Upper lobe of right lung (tissue), 1 donor: ENCODE measurements around the gene RAB3D. TPM values are rescaled to one million over a fixed set of nuclear protein-coding genes. Genes with fewer than 3 reads are reported as not detected.
A peak's percentile ranks its signal among the peaks of the same experiment; 100 is the strongest.
"Not testable (repeated sequence)": the region's sequence is repeated elsewhere in the genome, so short reads cannot be mapped to it uniquely, and the experiment has no call there.

ENCODE experiments used
- ATAC-seq: fragments of 200-7000 bp; cut with Tn5 transposase; one replicate; pipeline ENCODE4 v1.9.1; 2020; ENCODE audit warnings: mild to moderate bottlenecking, moderate library complexity
- DNase-seq: peaks from one replicate; pipeline ENCODE4 v3.0.0-alpha.2; 2020
- H3K27ac ChIP-seq: fragments of 200-600 bp; one replicate; pipeline ENCODE4 v1.8.0; 2022
- H3K27me3 ChIP-seq: fragments of 200-600 bp; one replicate; pipeline ENCODE4 v1.8.0; 2022; ENCODE audit warnings: mild to moderate bottlenecking
- H3K36me3 ChIP-seq: fragments of 200-600 bp; one replicate; pipeline ENCODE4 v1.8.0; 2022
- H3K4me1 ChIP-seq: fragments of 200-600 bp; one replicate; pipeline ENCODE4 v1.8.0; 2022
- H3K4me3 ChIP-seq: fragments of 200-600 bp; one replicate; pipeline ENCODE4 v1.8.0; 2022; ENCODE audit warnings: mild to moderate bottlenecking
- H3K9me3 ChIP-seq: fragments of 200-600 bp; one replicate; pipeline ENCODE4 v1.8.0; 2022
- intact Hi-C: fragments of 100-400 bp; cut with DNase I; formaldehyde crosslinking; loops from one replicate; pipeline ENCODE4 v1.11.0; 2022
- total RNA-seq: library from RNA; stranded (reverse); fragmentation: NEBNext Ultra II Directional; extraction: Animal tissue kit (Norgen Biotek cat#: 25700); gene quantifications from one replicate; pipeline ENCODE4 v1.2.1, GENCODE V29; 2021
- TF ChIP-seq, protein P1 (sequence below): fragments of 200-600 bp; IDR thresholded peaks from one replicate; pipeline ENCODE4 v1.8.0; 2022; ENCODE audit warnings: antibody characterized with exemption
- donor health status: DM: no; HTN: yes; CAD: no; lungs with severe emphysema.

The RAB3D gene
- total RNA-seq, 1 donor from 2014 or later = 52.7 TPM

DNA sequence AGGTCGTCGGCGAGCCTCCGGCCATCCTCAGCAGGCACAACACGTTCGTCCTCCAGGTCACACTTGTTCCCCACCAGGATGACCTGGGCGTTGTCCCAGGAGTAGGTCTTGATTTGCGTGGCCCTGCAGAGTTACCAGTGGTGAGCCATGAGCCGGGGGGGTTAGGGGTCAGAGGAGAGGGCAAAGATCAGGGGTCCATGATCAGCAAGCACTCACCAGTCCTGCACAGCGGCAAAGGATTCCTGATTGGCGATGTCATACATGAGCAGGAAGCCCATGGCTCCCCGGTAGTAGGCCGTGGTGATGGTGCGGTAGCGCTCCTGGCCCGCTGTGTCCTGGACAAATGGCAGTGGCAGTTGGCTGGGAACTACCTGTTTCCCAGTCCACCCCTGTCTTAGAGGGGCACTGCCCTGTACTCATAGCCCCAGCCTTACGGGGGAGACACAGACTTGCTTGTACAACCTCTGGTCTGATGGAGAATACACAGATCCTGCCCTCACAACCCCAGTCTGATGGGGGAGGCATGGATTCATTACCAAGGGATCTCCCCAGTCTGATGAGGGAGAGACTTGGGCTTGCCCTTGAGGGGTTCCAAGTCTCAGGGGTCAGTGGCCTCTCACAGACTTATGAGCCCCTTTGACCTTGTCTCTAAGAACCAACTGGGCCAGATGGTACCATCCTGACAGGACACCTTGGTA is 3.9 kb downstream of the RAB3D start:
- Histone ChIP-seq H3K27me3 (no peaks in the 10 kb centered on the region), H3K27ac (no peak overlapping the region), H3K4me1 (peaks cover 21% of the 10 kb centered on the region), H3K9me3 (no peaks in the 10 kb centered on the region), H3K36me3 (peaks cover 58% of the 10 kb centered on the region), H3K4me3 (no peak overlapping the region)
- TF ChIP-seq, protein P1, sequence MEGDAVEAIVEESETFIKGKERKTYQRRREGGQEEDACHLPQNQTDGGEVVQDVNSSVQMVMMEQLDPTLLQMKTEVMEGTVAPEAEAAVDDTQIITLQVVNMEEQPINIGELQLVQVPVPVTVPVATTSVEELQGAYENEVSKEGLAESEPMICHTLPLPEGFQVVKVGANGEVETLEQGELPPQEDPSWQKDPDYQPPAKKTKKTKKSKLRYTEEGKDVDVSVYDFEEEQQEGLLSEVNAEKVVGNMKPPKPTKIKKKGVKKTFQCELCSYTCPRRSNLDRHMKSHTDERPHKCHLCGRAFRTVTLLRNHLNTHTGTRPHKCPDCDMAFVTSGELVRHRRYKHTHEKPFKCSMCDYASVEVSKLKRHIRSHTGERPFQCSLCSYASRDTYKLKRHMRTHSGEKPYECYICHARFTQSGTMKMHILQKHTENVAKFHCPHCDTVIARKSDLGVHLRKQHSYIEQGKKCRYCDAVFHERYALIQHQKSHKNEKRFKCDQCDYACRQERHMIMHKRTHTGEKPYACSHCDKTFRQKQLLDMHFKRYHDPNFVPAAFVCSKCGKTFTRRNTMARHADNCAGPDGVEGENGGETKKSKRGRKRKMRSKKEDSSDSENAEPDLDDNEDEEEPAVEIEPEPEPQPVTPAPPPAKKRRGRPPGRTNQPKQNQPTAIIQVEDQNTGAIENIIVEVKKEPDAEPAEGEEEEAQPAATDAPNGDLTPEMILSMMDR = no peak
- ATAC-seq = no peak
- intact Hi-C loops = no loop called here
- DNase-seq = no peak

DNA sequence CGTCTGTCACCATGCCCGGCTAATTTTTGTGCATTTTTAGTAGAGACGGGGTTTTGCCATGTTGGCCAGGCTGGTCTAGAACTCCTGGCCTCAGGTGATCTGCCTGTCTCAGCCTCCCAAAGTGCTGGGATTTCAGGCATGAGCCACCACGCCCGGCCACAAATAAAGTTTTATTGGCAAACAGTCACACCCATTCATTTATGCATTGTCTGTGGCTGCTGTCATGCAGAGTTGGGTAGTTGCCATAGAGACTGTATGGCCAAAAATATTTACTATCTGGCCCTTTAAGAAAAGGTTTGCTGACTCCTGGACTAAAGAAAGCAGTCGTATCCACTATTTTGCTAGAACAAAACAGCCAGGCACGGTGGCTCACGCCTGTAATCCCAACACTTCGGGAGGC is 5.6 kb downstream of the RAB3D start:
- intact Hi-C loops, ATAC-seq: not testable (repeated sequence)
- H3K36me3 ChIP-seq = peaks cover 65% of the 10 kb centered on the region

DNA sequence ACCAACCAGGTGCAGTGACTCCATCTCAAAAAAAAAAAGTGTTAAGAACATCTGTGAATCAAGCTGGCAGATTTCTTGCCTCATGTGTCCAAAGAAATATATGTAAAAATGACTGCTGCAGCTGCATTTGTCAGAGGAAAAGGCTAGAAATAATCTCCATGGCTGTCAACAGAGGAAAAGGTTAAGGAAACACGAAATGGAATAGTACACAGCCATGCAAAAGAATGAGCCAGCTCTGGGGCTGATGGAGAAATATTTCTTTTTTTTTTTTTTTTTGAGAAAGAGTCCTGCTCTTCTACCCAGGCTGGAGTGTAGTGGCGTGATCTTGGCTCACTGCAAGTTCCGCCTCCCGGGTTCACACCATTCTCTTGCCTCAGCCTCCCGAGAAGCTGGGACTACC is 6.6 kb downstream of the RAB3D start:
- TF ChIP-seq, protein P1 = no peak
- Histone ChIP-seq H3K27me3 (no peaks in the 10 kb centered on the region), H3K9me3 (no peaks in the 10 kb centered on the region), H3K4me3 (no peak overlapping the region), H3K4me1 (peaks cover 5% of the 10 kb centered on the region), H3K27ac (no peak overlapping the region), H3K36me3 (peaks cover 71% of the 10 kb centered on the region)
- intact Hi-C loops = no loop called here
- DNase-seq (no peak), ATAC-seq (no peak)

More for the DNA sequence above, 5.6 kb downstream of the RAB3D start:
- not testable (repeated sequence) for H3K27me3 ChIP-seq, H3K9me3 ChIP-seq, DNase-seq, H3K4me3 ChIP-seq, H3K27ac ChIP-seq
- peaks cover 15% of the 10 kb centered on the region for H3K4me1 ChIP-seq

DNA sequence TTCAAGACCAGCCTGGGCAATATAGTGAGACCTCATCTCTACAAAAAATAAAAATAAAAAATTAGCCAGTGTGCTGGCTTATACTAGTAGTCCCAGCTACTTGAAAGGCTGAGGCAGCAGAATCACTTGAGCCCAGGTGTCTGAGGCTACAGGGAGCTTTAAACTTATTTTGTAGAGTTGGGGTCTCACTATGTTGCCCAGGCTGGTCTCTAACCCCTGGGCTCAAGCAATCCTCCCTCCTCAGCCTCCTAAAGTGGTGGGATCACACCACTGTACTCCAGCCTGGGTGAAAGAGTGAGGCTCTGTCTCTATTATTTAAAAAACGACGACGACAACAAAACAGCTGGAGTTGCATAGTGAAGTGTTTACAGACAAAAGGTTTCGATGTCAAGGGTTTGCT is 8.0 kb downstream of the RAB3D start:
- Histone ChIP-seq H3K4me3 (no peak overlapping the region), H3K27ac (peak overlapping the region; percentile 11), H3K9me3 (no peaks in the 10 kb centered on the region), H3K27me3 (no peaks in the 10 kb centered on the region), H3K4me1 (peaks cover 4% of the 10 kb centered on the region), H3K36me3 (peaks cover 83% of the 10 kb centered on the region)
- TF ChIP-seq, protein P1 = no peak
- intact Hi-C loops = no loop called here
- ATAC-seq (no peak), DNase-seq (no peak)

DNA sequence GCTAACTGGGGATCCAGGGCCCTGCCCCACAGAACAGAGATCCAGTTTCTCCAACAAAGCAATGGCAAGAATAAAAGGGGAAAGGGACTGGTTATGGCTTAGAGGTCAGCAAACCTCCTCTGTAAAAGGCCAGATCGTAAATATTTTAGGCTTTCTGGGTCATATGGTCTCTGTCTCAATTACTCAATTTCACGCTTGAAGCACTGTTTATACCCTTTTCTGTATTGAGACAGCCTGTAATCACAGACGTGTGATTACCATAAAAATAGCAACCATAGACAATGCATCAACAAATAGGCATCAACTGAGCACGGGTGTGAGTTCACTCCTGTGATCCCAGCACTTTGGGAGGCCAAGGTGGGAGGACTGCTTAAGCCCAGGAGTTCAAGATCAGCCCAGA is 9.3 kb downstream of the RAB3D start:
- no peak overlapping the region for H3K27ac ChIP-seq
- peaks cover 80% of the 10 kb centered on the region for H3K36me3 ChIP-seq
- no peak overlapping the region for H3K4me3 ChIP-seq
- DNase-seq (no peak), ATAC-seq (no peak)
- H3K4me1 ChIP-seq = peaks cover 4% of the 10 kb centered on the region
- TF ChIP-seq, protein P1 = no peak
- H3K9me3 ChIP-seq = no peaks in the 10 kb centered on the region
- intact Hi-C loops = no loop called here
- H3K27me3 ChIP-seq = no peaks in the 10 kb centered on the region

DNA sequence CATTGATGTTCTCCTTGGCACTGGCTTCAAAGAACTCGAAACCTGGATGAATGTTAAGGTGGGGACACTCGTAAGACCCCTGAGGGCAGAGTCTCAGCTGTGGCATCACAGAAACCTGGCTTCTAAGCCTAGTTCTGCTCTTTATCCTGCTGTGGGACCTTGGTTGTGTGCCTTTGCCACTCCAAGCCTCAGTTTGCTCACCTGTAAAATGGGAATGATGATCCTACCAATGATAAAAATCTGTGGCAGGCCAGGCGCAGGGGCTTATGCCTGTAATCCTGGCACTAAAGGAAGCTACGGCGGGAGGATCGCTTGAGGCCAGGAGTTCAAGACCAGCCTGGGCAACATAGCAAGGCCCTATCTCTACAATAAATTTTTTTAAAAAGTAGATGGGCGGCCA is 13.9 kb downstream of the RAB3D start:
- Histone ChIP-seq H3K36me3 (peaks cover 36% of the 10 kb centered on the region), H3K4me1 (peaks cover 32% of the 10 kb centered on the region), H3K9me3 (no peaks in the 10 kb centered on the region), H3K27ac (peak overlapping the region; percentile 75), H3K4me3 (no peak overlapping the region), H3K27me3 (no peaks in the 10 kb centered on the region)
- DNase-seq (no peak), ATAC-seq (no peak)
- intact Hi-C loops = no loop called here
- TF ChIP-seq, protein P1 = no peak
